A673 (cell line): ENCODE results near the gene NOC4L. TPM values are rescaled to one million over a fixed set of nuclear protein-coding genes. Genes with fewer than 3 reads are reported as not detected.

ENCODE experiments used
- BruUV-seq: library from RNA; stranded (reverse); fragments of 400-500 nt; replicated peaks from 2 replicates; lab custom pipeline; 2021; lab: Mats Ljungman, UMichigan
- CTCF ChIA-PET: fragments of 300-600 bp; sonication (Branson Sonifier 250); formaldehyde crosslinking; loops from one replicate; lab custom pipeline; 2022; ENCODE audit warnings: antibody characterized with exemption; lab: Charles Lee
- POLR2A ChIA-PET: fragments of 300-600 bp; sonication (Branson Sonifier 250); formaldehyde crosslinking; loops from one replicate; lab custom pipeline; 2022; ENCODE audit warnings: antibody characterized with exemption; ENCODE audit not compliant: low non-redundant PET; lab: Charles Lee
- DNase-seq: peaks from one replicate; pipeline ENCODE4 v3.0.0-alpha.2; 2015; ENCODE audit warnings: low spot score
- H3K27ac ChIP-seq: fragments of 200-600 bp; sonication (generic); 2 replicates; pipeline ENCODE4 v1.5.1; 2016; ENCODE audit warnings: mixed run types, low read depth, mild to moderate bottlenecking, mixed read lengths, antibody characterized with exemption, low read length; ENCODE audit not compliant: poor library complexity, severe bottlenecking
- H3K27me3 ChIP-seq: fragments of 200-600 bp; sonication (generic); replicated peaks from 2 replicates; pipeline ENCODE4 v1.6.1; 2017; ENCODE audit warnings: mixed run types, low read depth, mild to moderate bottlenecking, mixed read lengths, antibody characterized with exemption, low read length; ENCODE audit not compliant: insufficient read depth, poor library complexity
- H3K36me3 ChIP-seq: fragments of 200-600 bp; sonication (generic); 2 replicates; pipeline ENCODE4 v1.6.1; 2016; ENCODE audit warnings: mixed run types, mild to moderate bottlenecking, mixed read lengths, antibody characterized with exemption, low read length; ENCODE audit not compliant: insufficient read depth, poor library complexity, severe bottlenecking
- H3K4me1 ChIP-seq: fragments of 200-600 bp; sonication (generic); 2 replicates; pipeline ENCODE4 v1.6.1; 2017; ENCODE audit warnings: mixed run types, mild to moderate bottlenecking, mixed read lengths, antibody characterized with exemption, low read length; ENCODE audit not compliant: insufficient read depth, poor library complexity, severe bottlenecking
- H3K4me3 ChIP-seq: fragments of 200-600 bp; sonication (generic); 2 replicates; pipeline ENCODE4 v1.5.1; 2016; ENCODE audit warnings: low read depth, mixed run types, mild to moderate bottlenecking, mixed read lengths, low read length; ENCODE audit not compliant: poor library complexity, severe bottlenecking
- H3K9me3 ChIP-seq: fragments of 200-600 bp; sonication (generic); 2 replicates; pipeline ENCODE4 v1.6.1; 2016; ENCODE audit warnings: mixed run types, low read depth, mild to moderate bottlenecking, mixed read lengths, antibody characterized with exemption, low read length; ENCODE audit not compliant: poor library complexity, severe bottlenecking
- EZH2 ChIP-seq: fragments of 200-600 bp; sonication (generic); IDR thresholded peaks from 2 replicates; pipeline ENCODE4 v1.6.1; 2017; ENCODE audit warnings: borderline replicate concordance, low read depth, mild to moderate bottlenecking, mixed read lengths, antibody characterized with exemption, low read length; ENCODE audit not compliant: poor library complexity, severe bottlenecking
- intact Hi-C: fragments of 100-400 bp; cut with micrococcal nuclease; formaldehyde crosslinking; loops from one replicate; pipeline ENCODE4 v1.10.0; 2022; ENCODE audit not compliant: unreplicated experiment
- total RNA-seq: library from RNA; stranded (reverse); gene quantifications from 2 replicates; pipeline ENCODE4 v1.2.3, GENCODE V29; 2021
- TF ChIP-seq, protein P1 (sequence below): fragments of 300-800, 200-600 bp; sonication (generic); conservative IDR thresholded peaks from 2 replicates; pipeline ENCODE4 v1.5.1; 2017; ENCODE audit warnings: low read depth, mild to moderate bottlenecking, antibody characterized with exemption, low read length, moderate library complexity, mixed read lengths

The NOC4L gene
- total RNA-seq, 1 experiment from 2014 or later = 46.9 TPM

- ChIA-PET CTCF (no interaction called here), POLR2A (no interaction called here)
- peak overlapping the region; percentile 54 for H3K4me3 ChIP-seq
Observed at GRCh38 chr12:132189378-132190011, 45.2 kb downstream of the NOC4L start.

GRCh38 chr12:132190012-132190755 lies 45.9 kb downstream of the NOC4L start:
- no peak for DNase-seq
- ChIA-PET CTCF (no interaction called here), POLR2A (no interaction called here)
- peak overlapping the region; percentile 54 for H3K4me3 ChIP-seq
- no peaks in the 10 kb centered on the region for H3K27me3 ChIP-seq
- no peaks in the 10 kb centered on the region for H3K36me3 ChIP-seq
- intact Hi-C loops = no loop called here
- peak overlapping the region; percentile 46 for H3K27ac ChIP-seq
- peaks cover 8% of the 10 kb centered on the region for H3K9me3 ChIP-seq
- no TSS peak for BruUV-seq
- no peak for TF ChIP-seq EZH2
- TF ChIP-seq, protein P1, sequence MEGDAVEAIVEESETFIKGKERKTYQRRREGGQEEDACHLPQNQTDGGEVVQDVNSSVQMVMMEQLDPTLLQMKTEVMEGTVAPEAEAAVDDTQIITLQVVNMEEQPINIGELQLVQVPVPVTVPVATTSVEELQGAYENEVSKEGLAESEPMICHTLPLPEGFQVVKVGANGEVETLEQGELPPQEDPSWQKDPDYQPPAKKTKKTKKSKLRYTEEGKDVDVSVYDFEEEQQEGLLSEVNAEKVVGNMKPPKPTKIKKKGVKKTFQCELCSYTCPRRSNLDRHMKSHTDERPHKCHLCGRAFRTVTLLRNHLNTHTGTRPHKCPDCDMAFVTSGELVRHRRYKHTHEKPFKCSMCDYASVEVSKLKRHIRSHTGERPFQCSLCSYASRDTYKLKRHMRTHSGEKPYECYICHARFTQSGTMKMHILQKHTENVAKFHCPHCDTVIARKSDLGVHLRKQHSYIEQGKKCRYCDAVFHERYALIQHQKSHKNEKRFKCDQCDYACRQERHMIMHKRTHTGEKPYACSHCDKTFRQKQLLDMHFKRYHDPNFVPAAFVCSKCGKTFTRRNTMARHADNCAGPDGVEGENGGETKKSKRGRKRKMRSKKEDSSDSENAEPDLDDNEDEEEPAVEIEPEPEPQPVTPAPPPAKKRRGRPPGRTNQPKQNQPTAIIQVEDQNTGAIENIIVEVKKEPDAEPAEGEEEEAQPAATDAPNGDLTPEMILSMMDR = no peak
- H3K4me1 ChIP-seq = peaks cover 21% of the 10 kb centered on the region

More at GRCh38 chr12:132189378-132190011, 45.2 kb downstream of the NOC4L start:
- Histone ChIP-seq H3K4me1 (peaks cover 21% of the 10 kb centered on the region), H3K9me3 (peaks cover 7% of the 10 kb centered on the region), H3K27me3 (no peaks in the 10 kb centered on the region), H3K36me3 (no peaks in the 10 kb centered on the region), H3K27ac (peak overlapping the region; percentile 46)
- TF ChIP-seq, protein P1 = no peak
- TF ChIP-seq EZH2 = no peak
- DNase-seq = peak; percentile 94
- intact Hi-C loops = no loop called here
- BruUV-seq = no TSS peak

GRCh38 chr12:132190834-132191500 lies 46.7 kb downstream of the NOC4L start:
- DNase-seq = no peak
- no peak for TF ChIP-seq EZH2
- TF ChIP-seq, protein P1 = no peak
- Histone ChIP-seq H3K27me3 (no peaks in the 10 kb centered on the region), H3K36me3 (no peaks in the 10 kb centered on the region), H3K4me1 (peaks cover 21% of the 10 kb centered on the region), H3K4me3 (no peak overlapping the region), H3K9me3 (peaks cover 8% of the 10 kb centered on the region), H3K27ac (no peak overlapping the region)
- POLR2A ChIA-PET = no interaction called here
- BruUV-seq = no TSS peak
- intact Hi-C loops = no loop called here
- CTCF ChIA-PET = no interaction called here
